ENCODE data around the gene SLIT3. TPM values are rescaled to one million over a fixed set of nuclear protein-coding genes. Genes with fewer than 3 reads are reported as not detected.

Gene SLIT3
- total RNA-seq, 1 donor from 2014 or later: 16.6 TPM

DNA sequence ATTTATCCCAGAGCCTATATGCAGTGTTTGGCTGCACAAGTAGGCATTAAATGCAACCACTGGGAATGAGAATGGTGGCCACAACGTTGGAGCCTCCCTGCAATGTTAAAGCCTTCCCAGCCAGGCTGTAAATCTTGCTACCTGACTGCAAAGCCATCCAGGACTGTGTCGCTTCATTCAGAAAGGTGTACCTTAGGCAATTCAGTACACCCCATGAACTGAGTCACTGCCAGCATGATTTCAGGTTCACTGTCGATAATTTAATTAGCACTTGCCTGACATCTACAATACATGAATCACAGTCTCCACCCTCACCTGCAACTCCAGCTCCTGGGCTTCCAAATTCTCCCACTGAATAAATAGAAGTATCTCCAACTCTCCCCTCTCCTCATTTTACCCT is 108.4 kb downstream of the SLIT3 start:
- no peak for DNase-seq (ENCODE audit: low spot score)
- intact Hi-C loops (cut with DNase I): no loop called here

DNA sequence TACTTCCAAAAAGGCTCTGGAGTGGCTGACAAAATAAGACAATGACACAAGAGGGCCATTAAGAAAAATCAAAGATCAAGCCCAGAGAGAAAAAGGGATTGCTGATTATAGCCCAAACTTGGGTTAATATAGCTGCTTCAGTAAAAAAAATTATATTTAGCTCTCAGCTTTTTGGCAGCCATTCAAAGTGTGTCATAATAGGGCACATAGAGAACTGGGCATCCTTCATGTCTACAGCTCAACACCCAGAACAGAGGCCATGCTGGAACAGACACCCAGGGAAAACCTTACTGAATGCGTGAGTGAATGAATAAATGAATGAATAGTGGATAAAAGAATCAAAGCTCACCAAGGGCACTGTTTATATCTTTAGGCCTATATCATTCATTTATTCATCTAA is 110.1 kb downstream of the SLIT3 start:
- DNase-seq (ENCODE audit: low spot score): no peak
- intact Hi-C loops (cut with DNase I): no loop called here

DNA sequence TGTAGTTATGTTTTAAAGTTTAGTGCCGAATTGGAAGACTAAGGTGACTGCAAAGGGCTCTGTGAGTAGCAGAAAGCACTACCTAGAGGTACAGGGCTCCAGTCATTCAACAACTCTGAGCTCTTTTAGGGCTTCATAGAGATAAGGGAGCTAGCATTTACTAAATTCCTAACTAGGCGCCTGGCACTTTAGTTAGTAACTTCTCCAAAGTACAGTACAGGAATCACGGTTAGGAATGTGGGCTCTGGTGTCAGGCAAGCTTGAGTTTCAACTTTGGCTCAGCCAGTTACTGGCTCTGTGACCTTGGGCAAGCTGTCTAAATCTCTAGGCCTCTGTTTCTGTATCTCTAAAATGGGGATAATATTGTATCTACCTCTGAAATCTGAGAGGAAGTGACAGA is 115.3 kb downstream of the SLIT3 start:
- DNase-seq (ENCODE audit: low spot score): no peak
- intact Hi-C loops (cut with DNase I): no loop called here

DNA sequence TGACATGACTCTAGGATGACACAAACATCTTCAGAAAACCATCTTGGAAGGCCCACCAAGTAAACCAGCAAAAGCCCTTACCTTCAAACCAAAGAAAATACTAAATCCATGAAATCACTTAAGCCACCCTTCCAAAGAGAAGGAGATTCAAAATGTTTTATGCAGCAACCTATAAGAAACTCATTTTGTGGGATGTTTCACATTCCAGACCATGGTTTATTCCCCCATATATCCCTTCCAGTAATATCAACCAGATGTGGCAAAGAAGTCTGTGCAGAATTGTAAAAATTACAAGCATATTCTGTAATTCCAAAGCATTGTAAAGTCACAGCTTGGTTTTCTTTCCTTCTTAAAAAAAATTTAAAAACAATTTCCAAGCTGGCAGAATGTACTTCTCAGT is 117.4 kb downstream of the SLIT3 start:
- intact Hi-C loops (cut with DNase I): no loop called here
- DNase-seq (ENCODE audit: low spot score): no peak

DNA sequence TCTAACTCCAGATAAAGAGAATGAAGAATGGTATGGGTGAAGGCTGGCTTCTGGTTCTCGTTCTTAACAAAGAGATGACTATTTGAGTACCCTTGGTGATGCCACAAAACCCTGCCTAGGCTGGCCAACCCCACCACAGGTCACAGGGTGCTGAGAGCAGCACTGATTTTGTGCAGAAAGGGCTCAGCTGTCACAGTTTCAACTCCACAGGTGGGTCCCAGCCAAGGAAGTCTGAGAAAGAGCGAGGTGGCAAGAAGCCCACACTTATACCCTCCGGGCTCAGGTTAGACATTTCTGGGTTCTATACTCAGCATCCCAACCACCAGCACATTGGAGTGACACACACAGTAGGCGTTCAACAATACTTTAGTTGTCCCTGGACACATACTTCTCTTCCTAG is 118.1 kb downstream of the SLIT3 start:
- DNase-seq (ENCODE audit: low spot score): no peak
- intact Hi-C loops (cut with DNase I): no loop called here

DNA sequence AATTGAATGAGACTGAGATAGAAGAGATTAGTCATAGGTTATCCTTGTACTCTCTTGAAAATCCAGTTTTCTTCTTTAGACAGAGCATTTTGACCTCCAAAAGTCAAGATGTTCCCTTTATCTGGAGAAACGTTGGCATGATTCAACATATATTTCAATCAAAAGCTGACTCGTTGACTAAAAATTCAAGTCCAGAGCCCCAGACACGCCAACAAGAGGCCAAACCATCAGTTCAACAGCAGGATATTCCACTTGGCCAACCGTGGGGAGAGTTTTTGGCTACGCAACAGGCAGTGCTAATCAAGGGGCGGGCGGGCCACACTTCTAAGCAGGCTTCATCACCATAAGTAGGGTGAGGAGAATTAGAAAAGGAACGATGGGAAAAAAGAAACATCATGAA is 119.1 kb downstream of the SLIT3 start:
- no peak for DNase-seq (ENCODE audit: low spot score)
- intact Hi-C loops (cut with DNase I): no loop called here

DNA sequence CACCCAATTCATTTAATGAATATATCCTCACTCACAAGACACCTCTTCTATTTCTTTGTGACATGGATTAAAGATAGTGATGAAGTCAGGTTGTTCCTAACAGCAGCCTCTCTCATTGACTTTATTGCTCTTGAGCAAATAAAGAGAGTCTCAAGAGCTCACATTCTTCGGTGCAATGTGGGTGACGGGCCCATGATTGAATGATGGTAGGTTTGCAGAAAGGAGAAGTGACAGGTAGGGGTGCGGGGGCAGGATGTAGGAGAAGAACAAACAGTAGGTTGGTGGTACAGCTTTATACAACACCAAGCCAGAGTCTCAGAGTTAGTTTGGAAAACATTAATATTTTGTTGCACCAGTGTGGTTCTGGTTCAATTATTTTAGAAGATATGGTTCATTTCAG is 122.2 kb downstream of the SLIT3 start:
- no peak for DNase-seq (ENCODE audit: low spot score)
- intact Hi-C loops (cut with DNase I): no loop called here

DNA sequence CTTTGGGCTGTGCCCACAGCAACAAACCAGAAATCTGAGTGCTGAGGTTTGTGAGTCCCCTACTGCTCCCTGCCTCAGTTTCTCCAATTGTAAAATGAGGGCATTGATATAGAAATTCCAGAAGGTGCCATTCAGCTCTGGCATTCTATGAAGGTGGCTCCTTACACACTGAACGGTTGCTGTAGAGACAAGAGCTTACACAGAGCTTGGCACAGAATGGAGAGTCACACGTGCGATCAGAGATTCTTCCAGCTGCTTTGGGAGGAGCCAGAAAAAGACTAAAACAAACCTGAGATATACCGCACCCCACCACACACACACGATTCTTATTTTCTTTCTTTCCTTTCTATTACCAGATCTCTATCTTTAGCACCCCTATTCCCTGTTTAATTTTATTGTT is 122.7 kb downstream of the SLIT3 start:
- intact Hi-C loops (cut with DNase I): no loop called here
- no peak for DNase-seq (ENCODE audit: low spot score)

DNA sequence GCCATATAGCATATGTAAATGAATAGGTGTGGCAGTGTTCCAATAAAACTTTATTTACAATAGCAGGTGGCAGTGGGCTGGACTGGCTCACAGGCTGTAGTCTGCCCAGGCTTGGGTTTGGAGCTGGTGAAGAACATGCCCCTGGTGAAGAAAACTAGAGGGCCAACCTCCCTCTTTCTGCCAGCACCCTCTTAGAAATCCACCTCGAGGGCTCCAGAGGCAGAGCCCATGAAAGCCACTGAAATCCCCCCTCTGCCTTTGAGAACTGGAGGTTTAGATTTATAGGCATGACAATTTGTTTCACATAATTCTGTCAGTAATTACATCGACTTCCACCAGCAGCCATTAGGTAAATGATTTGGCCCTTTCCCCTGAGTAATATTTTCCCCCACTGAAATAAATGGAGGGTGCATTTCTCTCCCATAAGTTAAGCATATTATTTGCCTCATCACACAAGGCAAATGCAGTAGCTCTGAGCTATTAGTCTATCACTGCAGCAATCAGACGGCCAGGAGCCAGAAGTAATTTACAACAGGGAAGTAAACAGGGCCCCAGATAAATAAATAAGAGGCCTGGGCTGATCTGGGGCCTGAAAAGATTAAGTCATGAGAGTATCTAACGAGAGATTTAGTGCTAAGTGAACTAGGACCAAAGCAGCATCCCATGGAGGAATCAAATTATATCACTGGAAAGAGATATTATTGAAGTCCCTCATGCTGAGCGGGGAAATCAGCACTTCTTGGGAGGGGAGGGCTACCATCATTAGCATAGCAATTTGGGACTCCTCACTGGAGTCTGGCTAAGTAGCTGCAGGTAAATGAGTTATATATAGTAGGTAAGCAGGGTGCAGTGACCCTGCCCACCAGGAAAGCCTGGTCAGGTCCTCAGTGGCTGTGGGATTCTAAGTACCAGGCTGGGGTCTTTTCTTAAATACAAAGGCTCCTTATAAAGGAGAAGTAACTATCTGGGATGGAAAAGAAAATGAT is 123.9 kb downstream of the SLIT3 start:
- no peak for DNase-seq (ENCODE audit: low spot score)
- intact Hi-C loops (cut with DNase I): no loop called here

DNA sequence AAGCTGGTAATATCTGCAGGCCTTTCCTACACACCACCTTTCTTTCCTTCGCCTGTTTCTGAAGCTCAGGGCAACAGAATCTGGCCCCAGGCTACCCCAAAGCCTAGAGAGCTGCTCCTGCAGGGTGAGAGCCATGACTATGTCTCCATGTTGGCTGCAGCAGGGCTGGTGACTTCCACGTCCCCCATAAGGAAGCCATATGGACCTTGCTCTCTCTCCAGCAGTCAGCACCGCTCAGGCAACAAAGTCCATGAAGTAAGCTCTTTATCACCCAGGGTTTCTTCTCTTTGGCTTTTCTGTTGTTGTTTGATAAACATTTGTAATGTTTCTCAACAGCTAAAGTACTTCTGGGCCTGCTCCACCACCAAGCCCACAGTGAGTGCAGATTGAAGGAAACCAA is 125.2 kb downstream of the SLIT3 start:
- intact Hi-C loops (cut with DNase I): no loop called here
- no peak for DNase-seq (ENCODE audit: low spot score)

DNA sequence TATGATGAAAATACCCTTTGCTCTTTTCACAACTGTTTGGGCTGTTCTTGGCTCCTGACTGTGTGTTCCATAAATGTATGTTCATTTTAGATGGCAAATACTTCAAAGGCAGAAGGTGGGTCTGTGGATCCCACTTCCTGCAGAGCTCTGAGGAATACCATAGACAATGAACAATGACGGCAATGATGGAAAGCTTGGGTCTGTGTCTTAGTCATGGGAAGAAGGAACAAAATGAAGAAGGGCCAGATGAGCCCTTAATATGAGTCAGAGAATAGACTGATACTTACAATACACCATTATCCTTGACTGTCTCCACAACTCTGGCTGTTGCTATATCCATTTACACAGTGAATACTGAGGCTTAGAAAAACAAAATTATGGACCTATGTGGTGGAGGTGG is 126.0 kb downstream of the SLIT3 start:
- intact Hi-C loops (cut with DNase I): no loop called here
- no peak for DNase-seq (ENCODE audit: low spot score)

DNA sequence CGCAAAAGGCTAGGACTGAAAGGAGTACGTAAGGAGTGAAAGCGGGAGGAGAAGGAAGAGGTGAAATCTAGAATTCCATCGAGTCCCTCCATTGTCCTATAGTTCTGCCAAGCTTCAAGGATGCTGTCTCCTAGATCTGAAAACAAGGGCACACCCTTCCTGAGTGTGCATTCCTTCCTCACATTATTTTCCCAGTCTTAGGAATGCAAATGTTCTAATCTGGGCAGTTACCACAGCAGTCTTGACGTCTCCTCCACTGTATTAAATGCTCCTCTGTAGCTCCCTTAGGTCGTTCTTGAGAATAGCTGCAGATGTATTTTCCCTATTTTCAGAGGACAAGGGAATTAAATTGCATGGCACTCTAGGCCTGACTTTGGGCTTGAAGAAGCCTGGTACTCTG is 127.6 kb downstream of the SLIT3 start:
- intact Hi-C loops (cut with DNase I): no loop called here
- no peak for DNase-seq (ENCODE audit: low spot score)

DNA sequence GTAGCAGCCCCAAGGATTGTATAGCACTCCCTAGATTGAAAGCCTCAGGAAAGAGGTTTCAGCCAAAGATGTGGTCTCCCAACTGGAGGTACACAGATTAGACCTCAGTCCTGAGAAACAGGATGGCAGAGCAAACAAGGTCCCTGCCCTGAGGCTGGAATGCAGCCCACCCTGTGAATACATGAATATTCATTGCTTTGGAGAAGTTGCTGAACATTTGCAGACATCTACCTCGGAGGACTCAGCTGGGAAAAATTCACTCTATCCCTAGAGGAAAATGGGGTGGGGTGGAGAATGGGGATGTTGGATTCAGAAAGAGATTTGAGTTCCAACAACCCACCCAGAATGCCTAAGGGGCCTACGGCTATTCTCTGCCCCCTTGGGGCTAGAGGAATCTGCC is 129.4 kb downstream of the SLIT3 start:
- DNase-seq (ENCODE audit: low spot score): no peak
- intact Hi-C loops (cut with DNase I): no loop called here

DNA sequence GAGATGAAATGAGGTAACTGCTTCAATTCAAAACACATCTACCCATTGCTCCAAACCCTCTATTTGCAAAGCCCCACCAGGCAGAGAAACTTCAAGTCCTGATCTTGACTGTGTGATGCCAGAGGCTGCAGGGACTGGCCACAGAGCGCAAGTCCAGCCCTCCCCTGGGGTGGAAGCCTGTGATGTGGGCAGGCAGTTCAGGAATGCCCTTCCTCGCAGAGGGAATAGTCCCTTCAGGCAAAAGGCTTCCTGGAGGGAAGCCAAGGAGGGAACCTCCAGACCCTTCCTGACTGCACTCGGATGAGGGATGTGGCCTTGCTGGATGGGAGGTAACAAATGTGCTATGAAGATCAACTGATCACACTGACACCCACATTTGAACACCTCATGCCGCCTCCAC is 131.2 kb downstream of the SLIT3 start:
- intact Hi-C loops (cut with DNase I): no loop called here
- no peak for DNase-seq (ENCODE audit: low spot score)

DNA sequence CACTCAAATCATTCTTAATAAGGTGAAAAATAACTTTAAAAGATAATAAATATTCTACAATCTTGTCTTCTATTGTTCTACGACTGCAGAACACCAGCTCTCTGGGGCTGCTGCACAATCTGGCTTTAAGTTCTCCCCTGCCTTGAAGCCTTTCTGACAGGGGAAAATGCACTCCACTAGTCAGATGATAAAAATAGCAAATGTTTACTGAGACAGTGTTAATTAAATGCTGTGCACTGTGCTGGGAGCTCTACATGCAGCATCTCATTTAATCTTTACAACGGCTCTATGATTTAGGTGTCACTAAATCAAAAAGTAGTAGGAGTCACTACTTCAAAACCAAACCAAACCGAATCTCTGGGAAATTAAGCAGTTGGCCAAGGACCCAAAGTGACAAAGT is 132.7 kb downstream of the SLIT3 start:
- DNase-seq (ENCODE audit: low spot score): no peak
- intact Hi-C loops (cut with DNase I): no loop called here

DNA sequence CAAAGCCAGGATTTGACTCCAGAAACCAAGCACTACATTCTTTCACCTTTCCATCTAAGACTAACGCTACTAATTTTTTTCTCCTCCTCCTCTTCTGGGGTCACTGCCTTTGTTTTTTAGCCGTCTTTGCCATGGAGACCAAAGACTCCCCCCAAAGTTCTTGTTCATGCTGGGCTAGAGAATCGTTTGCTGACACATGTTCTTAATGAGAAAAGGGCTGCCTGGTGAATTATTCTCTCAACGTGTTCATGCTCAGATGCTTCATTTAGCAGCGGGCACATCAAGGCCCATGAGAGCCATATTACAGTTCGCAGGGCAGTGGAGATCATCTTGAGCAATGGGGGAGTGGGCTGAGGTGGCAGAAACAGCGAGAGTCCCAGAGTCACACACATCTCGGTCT is 134.9 kb downstream of the SLIT3 start:
- intact Hi-C loops (cut with DNase I): no loop called here

DNA sequence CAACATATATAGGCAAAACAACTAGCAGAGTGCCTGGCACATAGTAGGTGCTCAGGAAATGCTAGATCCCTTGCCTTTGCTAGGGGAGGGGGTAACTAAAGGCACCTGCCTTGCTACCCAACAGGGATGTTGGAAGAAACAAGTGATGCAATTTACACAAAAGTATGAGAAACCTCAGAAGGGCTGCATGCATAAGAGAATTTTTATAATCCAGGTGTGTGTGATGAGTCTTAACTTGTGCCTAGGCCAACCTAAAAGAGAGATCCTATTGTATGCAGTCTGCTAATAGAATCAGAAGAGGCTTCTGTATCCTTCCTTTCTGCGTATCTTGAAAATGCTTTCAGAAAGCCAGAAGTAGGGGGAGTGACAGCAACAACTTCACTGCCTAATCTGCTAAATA is 135.9 kb downstream of the SLIT3 start:
- intact Hi-C loops (cut with DNase I): no loop called here
- DNase-seq (ENCODE audit: low spot score): no peak

More for the DNA sequence above, 134.9 kb downstream of the SLIT3 start:
- DNase-seq (ENCODE audit: low spot score): no peak

DNA sequence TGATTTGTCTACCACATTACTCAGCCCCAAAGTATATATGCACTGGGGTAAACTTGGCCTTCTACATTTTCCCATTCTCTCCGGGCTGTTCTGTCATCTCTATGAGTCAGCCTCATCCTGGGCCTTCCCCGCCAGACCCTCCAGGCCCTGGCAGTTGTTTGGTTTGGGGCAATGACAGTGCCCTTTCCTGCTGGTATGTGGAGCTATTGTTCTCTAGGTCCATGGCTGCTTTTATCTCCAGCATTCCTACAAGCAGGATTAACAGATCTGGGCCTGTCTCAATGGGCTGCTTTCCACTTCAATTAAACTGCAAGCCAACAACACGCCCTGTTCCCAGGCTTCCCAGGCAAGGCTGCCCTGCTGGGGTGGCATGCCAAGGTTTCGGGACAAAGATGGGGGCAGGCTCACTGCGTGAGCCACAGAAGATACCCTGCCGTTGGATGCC is 136.4 kb downstream of the SLIT3 start:
- intact Hi-C loops (cut with DNase I): no loop called here
- no peak for DNase-seq (ENCODE audit: low spot score)

DNA sequence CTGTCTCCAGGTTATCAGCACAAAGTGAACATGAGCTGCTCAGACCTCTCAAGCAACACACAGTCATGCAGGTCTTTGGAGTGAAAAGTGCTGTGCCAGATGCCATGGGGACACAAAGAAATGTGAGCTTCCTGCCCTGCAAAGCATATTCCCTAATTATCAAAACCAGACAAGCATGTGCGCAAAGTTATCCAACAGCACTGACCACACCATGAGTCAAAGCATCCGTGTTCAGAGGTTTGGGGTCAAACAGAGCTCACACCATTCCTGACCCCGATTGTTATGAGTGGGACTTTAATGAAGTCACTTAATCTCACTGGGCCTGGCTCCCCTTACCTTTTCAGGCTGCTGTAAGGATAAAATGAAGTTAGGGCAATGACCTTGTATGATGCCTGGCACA is 138.5 kb downstream of the SLIT3 start:
- DNase-seq (ENCODE audit: low spot score): no peak
- intact Hi-C loops (cut with DNase I): no loop called here

DNA sequence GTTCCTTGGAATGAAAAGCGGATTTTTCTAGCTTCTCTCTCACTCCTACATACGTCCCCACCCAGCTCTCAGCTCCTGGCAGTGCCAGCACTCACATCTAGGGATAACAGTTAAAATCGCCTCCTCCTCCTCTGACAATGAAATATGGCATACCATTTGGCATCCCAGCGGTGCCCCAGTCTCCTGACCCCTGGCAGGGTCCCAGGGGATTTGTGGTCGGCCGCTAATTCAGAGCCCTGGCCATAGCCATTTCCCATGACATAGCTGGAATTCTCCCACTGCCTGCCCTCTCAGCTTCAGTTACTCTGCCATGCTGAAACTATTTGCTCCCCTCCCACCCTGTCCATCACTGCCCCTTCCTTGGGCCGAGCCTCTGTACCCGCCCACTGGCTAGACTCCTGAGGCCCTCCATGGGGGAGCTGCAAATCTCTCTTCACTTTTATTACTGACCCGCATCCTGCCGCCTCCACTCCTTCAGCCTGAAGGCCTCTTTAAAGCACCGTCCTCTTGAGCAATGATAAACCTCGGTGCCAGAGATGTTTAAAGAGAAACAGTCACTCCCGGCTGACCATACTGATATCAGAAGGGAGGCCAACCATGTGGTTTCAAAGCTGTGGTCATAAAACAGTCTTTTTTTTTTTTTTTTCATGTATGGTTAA is 139.8 kb downstream of the SLIT3 start:
- DNase-seq (ENCODE audit: low spot score): no peak
- intact Hi-C loops (cut with DNase I): no loop called here

DNA sequence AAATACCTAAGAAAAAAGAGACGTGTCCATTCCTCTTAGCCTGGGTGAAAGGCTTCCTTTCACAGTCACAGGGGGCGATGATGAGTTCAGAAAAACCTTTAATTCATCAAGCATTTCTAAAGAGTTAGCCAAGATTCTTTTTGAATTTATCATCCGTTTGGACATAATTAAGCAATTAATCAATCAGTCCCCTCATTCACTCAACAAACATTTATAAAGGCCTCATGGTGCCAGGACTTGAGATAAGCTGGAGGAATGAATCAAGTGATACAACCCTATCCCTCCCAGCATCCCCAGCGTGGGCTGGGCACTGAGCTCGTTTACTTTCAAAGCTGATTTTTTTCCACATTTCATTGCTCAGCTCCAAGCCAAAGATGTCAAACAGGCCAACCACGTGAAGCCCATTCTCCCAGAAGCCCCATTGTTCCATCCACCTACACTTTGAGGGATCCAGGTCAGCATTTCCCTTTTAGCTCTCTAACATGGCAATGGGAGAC is 140.5 kb downstream of the SLIT3 start:
- DNase-seq (ENCODE audit: low spot score): no peak
- intact Hi-C loops (cut with DNase I): no loop called here

All from cardiac septum (tissue), 1 donor.